Measurements from ENCODE around the gene DEFB108B.
A peak's percentile ranks its signal among the peaks of the same experiment; 100 is the strongest.
"Not testable (repeated sequence)": the region's sequence is repeated elsewhere in the genome, so short reads cannot be mapped to it uniquely, and the experiment has no call there.

GRCh38 chr11:71863978-71864627 lies 31.1 kb downstream of the DEFB108B start:
- peak in 5 of 6 experiments; percentile 22 to 96 (median 65) for TF ChIP-seq CTCF (IDR thresholded peaks at IDR 0.05)
- not testable (repeated sequence) for TF ChIP-seq POLR2A (IDR thresholded peaks at IDR 0.05)

Data from thyroid gland (tissue), 4 donors.